K562 (cell line): ENCODE results near the gene SPAG17. TPM values are rescaled to one million over a fixed set of nuclear protein-coding genes. Genes with fewer than 3 reads are reported as not detected.

Source experiments
- ATAC-seq: fragments of 200-7000 bp; cut with Tn5 transposase; 3 replicates; pipeline ENCODE4 v1.9.1; 2020; ENCODE audit warnings: moderate library complexity
- BruUV-seq: library from RNA; stranded (reverse); fragments of 400-500 nt; replicated peaks from 2 replicates; lab custom pipeline; 2021; lab: Mats Ljungman, UMichigan
- CTCF ChIA-PET: fragments of 300-600 bp; formaldehyde crosslinking; extraction: SDS; loops from one replicate; lab custom pipeline; 2021; ENCODE audit warnings: low intra/inter-chr PET ratio; lab: Yijun Ruan, JAX
- POLR2A ChIA-PET: fragments of 300-600, 350-650 bp; sonication (Branson Sonifier 250); formaldehyde crosslinking; extraction: SDS; loops from one replicate; lab custom pipeline; 2021; ENCODE audit warnings: antibody characterized with exemption, inconsistent platforms; lab: Yijun Ruan, JAX
- DNase-seq, 4 experiments: peaks; one replicate each; pipeline versions ENCODE4 v3.0.0 to v3.0.0-alpha.2; 2011 to 2018; ENCODE audit warnings: low spot score in 3 of 4, mixed read lengths in 3 of 4; ENCODE audit errors: extremely low read depth in 1 of 4
- FAIRE-seq: peaks from 2 replicates; lab custom pipeline; 2011; peaks lifted over from hg19 to GRCh38; lab: Jason Lieb, UNC
- H2AFZ ChIP-seq: 2 replicates; pipeline ENCODE4 v1.6.0; 2011; ENCODE audit warnings: low read depth, low read length, control low read depth, inconsistent platforms
- H3K27ac ChIP-seq: fragments of 200-600 bp; 3 replicates; pipeline ENCODE4 v1.8.0; 2011; ENCODE audit warnings: low read depth, mild to moderate bottlenecking, control low read depth, inconsistent platforms, low read length, moderate library complexity, mixed read lengths; ENCODE audit errors: extremely low read depth
- H3K27me3 ChIP-seq, 2 experiments: fragments of 300-600 bp in 1 of 2; 2 replicates in 1 of 2; 3 replicates in 1 of 2; pipeline versions ENCODE4 v1.6.0 to v1.8.0; 2011; ENCODE audit warnings: inconsistent platforms in 2 of 2, low read length in 2 of 2, mild to moderate bottlenecking in 1 of 2, mixed read lengths in 1 of 2, moderate library complexity in 1 of 2; ENCODE audit not compliant: control insufficient read depth in 2 of 2, insufficient read depth in 2 of 2
- H3K36me3 ChIP-seq: fragments of 300-600 bp; 3 replicates; pipeline ENCODE4 v1.8.0; 2011; ENCODE audit warnings: mild to moderate bottlenecking, low read length, inconsistent platforms; ENCODE audit not compliant: control insufficient read depth, insufficient read depth
- H3K4me1 ChIP-seq, 2 experiments: fragments of 200-600 bp in 1 of 2; replicated peaks in 1 of 2; 2 replicates in 1 of 2; 3 replicates in 1 of 2; pipeline versions ENCODE4 v1.5.1 to v1.8.0; 2011; ENCODE audit warnings: inconsistent platforms in 2 of 2, low read length in 2 of 2, mild to moderate bottlenecking in 1 of 2, mixed read lengths in 1 of 2, moderate library complexity in 1 of 2; ENCODE audit not compliant: control insufficient read depth in 2 of 2, insufficient read depth in 2 of 2
- H3K4me2 ChIP-seq: 2 replicates; pipeline ENCODE4 v1.6.1; 2011; ENCODE audit warnings: low read length, control low read depth, inconsistent platforms, mixed read lengths; ENCODE audit not compliant: insufficient read depth
- H3K4me3 ChIP-seq: fragments of 200-600 bp; sonication (generic), shearing (Covaris generic); 2 replicates; pipeline ENCODE4 v1.5.1; 2016; ENCODE audit warnings: control low read depth, inconsistent platforms
- H3K79me2 ChIP-seq: fragments of 200-600 bp; 3 replicates; pipeline ENCODE4 v1.8.0; 2011; ENCODE audit warnings: low read length, inconsistent platforms; ENCODE audit not compliant: control insufficient read depth, insufficient read depth
- H3K9ac ChIP-seq, 2 experiments: 2 replicates each; pipeline versions ENCODE4 v1.6.0 to v1.6.1; 2011; ENCODE audit warnings: low read depth in 2 of 2, low read length in 2 of 2, control low read depth in 1 of 2, inconsistent platforms in 1 of 2, mild to moderate bottlenecking in 1 of 2, mixed read lengths in 1 of 2; ENCODE audit not compliant: insufficient read depth in 1 of 2
- H3K9me1 ChIP-seq: one replicate; pipeline ENCODE4 v1.6.0; 2011; ENCODE audit warnings: inconsistent platforms, mild to moderate bottlenecking, low read length, moderate library complexity; ENCODE audit not compliant: control insufficient read depth, insufficient read depth
- H3K9me3 ChIP-seq: replicated peaks from 2 replicates; pipeline ENCODE4 v1.5.1; 2011; ENCODE audit warnings: low read depth, low read length, inconsistent platforms; ENCODE audit not compliant: control insufficient read depth, insufficient read depth
- H4K20me1 ChIP-seq: replicated peaks from 2 replicates; pipeline ENCODE4 v1.6.1; 2011; ENCODE audit warnings: low read length, inconsistent platforms, mixed read lengths; ENCODE audit not compliant: control insufficient read depth, insufficient read depth
- CHD2 ChIP-seq: IDR thresholded peaks from 2 replicates; pipeline ENCODE4 v1.6.1; 2011; ENCODE audit warnings: low read depth, low read length
- FOXP1 ChIP-seq: sonication (generic); formaldehyde crosslinking; IDR thresholded peaks from 2 replicates; pipeline ENCODE4 v1.8.0; 2022; ENCODE audit warnings: mild to moderate bottlenecking, missing genetic modification reagents
- HIVEP1 ChIP-seq: fragments of 250-450 bp; sonication (Bioruptor Pico); IDR thresholded peaks from 2 replicates; pipeline ENCODE4 v1.4.0; 2020; ENCODE audit warnings: mild to moderate bottlenecking
- HOXB6 ChIP-seq: fragments of 250-450 bp; sonication (Bioruptor Pico); IDR thresholded peaks from 2 replicates; pipeline ENCODE4 v1.5.1; 2022; ENCODE audit warnings: mild to moderate bottlenecking, borderline replicate concordance
- NELFE ChIP-seq: IDR thresholded peaks from 2 replicates; pipeline ENCODE4 v1.6.1; 2011; ENCODE audit warnings: mild to moderate bottlenecking; ENCODE audit not compliant: insufficient read depth, insufficient read length
- NEUROD1 ChIP-seq: fragments of 150-350 bp; IDR thresholded peaks from 2 replicates; pipeline ENCODE4 v1.6.1; 2014; ENCODE audit warnings: borderline replicate concordance, low read length, low read depth; ENCODE audit not compliant: partially characterized antibody
- SETDB1 ChIP-seq: IDR thresholded peaks from one replicate; pipeline ENCODE4 v1.6.1; 2012; ENCODE audit warnings: low read length, control low read depth, inconsistent platforms
- ZC3H4 ChIP-seq: sonication (generic); formaldehyde crosslinking; IDR thresholded peaks from 2 replicates; pipeline ENCODE4 v1.9.0; 2021; ENCODE audit warnings: missing genetic modification reagents, borderline replicate concordance
- ZFX ChIP-seq: sonication (generic); formaldehyde crosslinking; IDR thresholded peaks from 2 replicates; pipeline ENCODE4 v1.8.0; 2022; ENCODE audit warnings: mild to moderate bottlenecking, missing genetic modification reagents, moderate library complexity
- ZNF445 ChIP-seq: fragments of 250-450 bp; sonication (Bioruptor Pico); IDR thresholded peaks from 2 replicates; pipeline ENCODE4 v1.4.0; 2020; ENCODE audit warnings: low read depth, mild to moderate bottlenecking, moderate library complexity
- WGBS: fragments of 100-300 bp; shearing (Covaris generic); methylation state at CpG from one replicate; pipeline ENCODE4 v1.1.6; 2016; ENCODE audit warnings: low coverage, mixed read lengths; ENCODE audit not compliant: insufficient coverage; ENCODE audit errors: missing lambda C conversion rate; 5-methylcytosine and 5-hydroxymethylcytosine counted together
- in situ Hi-C: fragments of 300-500 bp; cut with MboI; formaldehyde crosslinking; loops from 4 replicates; pipeline ENCODE4 v1.15.0; 2018; ENCODE audit warnings: inconsistent platforms, mixed read lengths
- intact Hi-C: fragments of 100-400 bp; cut with micrococcal nuclease; formaldehyde crosslinking; loops from 2 replicates; pipeline ENCODE4 v1.14.2; 2022
- polyA plus RNA-seq, 8 experiments: library from polyadenylated mRNA; depleted of rRNA in 4 of 8; stranded (reverse) in 5 of 8; unstranded in 3 of 8; fragments of >200 nt; fragmentation: Nextera tagmentation in 2 of 8; fragmentation: Illumina TruSeq in 1 of 8; extraction: Ambion mirVana in 2 of 8; extraction: Trizol in 1 of 8; gene quantifications; 2 replicates each; pipeline versions ENCODE4 v1.2.1 to v1.2.3, GENCODE V29; 2011 to 2014; ENCODE audit warnings: inconsistent platforms in 1 of 8, missing spikeins in 1 of 8
- total RNA-seq, 7 experiments: library from RNA; depleted of rRNA in 6 of 7; stranded (reverse); fragments of >200 nt in 6 of 7; fragmentation: Illumina TruSeq in 2 of 7; extraction: Trizol in 2 of 7; gene quantifications; 2 replicates each; pipeline versions ENCODE4 v1.2.1 to v1.2.3, GENCODE V29; 2011 to 2021; ENCODE audit warnings: low replicate concordance in 1 of 7
- TF ChIP-seq, protein P1 (sequence below): fragments of 450-650 bp; IDR thresholded peaks from 2 replicates; pipeline ENCODE4 v1.6.1; 2017; ENCODE audit warnings: antibody characterized with exemption
- TF ChIP-seq, protein P2 (sequence below): IDR thresholded peaks from 2 replicates; pipeline ENCODE4 v1.6.1; 2011; ENCODE audit not compliant: insufficient read length; ENCODE audit errors: extremely low read depth
- TF ChIP-seq, protein P3 (sequence below): fragments of 200-800 bp; sonication (Bioruptor generic); IDR thresholded peaks from 2 replicates; pipeline ENCODE4 v1.6.1; 2017; ENCODE audit warnings: missing genetic modification characterization, missing compliant biosample characterization

SPAG17 gene
- total and polyA plus RNA-seq, 9 of the 15 experiments (the other 6 are each of a cell fraction or from before 2014, with no cell fraction given) = 0.07 to 2.1 (median 1.5) TPM

DNA sequence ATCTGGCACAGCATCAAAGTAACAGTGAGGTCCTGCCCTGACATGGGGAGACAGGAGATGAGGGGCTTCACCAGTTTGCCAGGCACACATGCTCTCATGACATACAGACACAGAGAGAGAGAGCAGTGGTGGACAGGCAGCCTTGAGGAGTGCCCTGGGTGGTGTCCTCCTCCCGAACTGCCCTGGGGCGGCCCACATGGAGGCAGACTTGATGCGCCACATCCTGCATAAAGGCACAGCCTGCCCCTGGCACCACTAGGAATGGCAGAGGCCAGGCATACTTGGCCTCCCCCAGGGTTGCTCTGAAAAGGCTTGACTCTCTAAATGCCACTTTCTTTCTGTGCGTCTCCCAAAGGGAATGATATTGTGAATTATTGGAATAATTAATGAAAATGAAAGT is 67.5 kb downstream of the SPAG17 start:
- no peaks in the 10 kb centered on the region for H3K9me3 ChIP-seq
- H3K79me2 ChIP-seq = no peaks in the 10 kb centered on the region
- H3K9ac ChIP-seq = no peak overlapping the region
- H3K36me3 ChIP-seq = no peaks in the 10 kb centered on the region
- ChIA-PET CTCF (no interaction called here), POLR2A (no interaction called here)
- TF ChIP-seq, protein P1, sequence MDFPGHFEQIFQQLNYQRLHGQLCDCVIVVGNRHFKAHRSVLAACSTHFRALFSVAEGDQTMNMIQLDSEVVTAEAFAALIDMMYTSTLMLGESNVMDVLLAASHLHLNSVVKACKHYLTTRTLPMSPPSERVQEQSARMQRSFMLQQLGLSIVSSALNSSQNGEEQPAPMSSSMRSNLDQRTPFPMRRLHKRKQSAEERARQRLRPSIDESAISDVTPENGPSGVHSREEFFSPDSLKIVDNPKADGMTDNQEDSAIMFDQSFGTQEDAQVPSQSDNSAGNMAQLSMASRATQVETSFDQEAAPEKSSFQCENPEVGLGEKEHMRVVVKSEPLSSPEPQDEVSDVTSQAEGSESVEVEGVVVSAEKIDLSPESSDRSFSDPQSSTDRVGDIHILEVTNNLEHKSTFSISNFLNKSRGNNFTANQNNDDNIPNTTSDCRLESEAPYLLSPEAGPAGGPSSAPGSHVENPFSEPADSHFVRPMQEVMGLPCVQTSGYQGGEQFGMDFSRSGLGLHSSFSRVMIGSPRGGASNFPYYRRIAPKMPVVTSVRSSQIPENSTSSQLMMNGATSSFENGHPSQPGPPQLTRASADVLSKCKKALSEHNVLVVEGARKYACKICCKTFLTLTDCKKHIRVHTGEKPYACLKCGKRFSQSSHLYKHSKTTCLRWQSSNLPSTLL = no peak
- TF ChIP-seq, protein P2, sequence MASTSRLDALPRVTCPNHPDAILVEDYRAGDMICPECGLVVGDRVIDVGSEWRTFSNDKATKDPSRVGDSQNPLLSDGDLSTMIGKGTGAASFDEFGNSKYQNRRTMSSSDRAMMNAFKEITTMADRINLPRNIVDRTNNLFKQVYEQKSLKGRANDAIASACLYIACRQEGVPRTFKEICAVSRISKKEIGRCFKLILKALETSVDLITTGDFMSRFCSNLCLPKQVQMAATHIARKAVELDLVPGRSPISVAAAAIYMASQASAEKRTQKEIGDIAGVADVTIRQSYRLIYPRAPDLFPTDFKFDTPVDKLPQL = no peak
- TF ChIP-seq HOXB6 (CRISPR knock-in tag) (no peak), SETDB1 (no peak), CHD2 (no peak), ZNF445 (CRISPR knock-in tag) (no peak), FOXP1 (no peak), HIVEP1 (CRISPR knock-in tag) (no peak), ZFX (CRISPR knock-in tag) (no peak), ZC3H4 (no peak), NELFE (no peak), NEUROD1 (no peak)
- TF ChIP-seq, protein P3, sequence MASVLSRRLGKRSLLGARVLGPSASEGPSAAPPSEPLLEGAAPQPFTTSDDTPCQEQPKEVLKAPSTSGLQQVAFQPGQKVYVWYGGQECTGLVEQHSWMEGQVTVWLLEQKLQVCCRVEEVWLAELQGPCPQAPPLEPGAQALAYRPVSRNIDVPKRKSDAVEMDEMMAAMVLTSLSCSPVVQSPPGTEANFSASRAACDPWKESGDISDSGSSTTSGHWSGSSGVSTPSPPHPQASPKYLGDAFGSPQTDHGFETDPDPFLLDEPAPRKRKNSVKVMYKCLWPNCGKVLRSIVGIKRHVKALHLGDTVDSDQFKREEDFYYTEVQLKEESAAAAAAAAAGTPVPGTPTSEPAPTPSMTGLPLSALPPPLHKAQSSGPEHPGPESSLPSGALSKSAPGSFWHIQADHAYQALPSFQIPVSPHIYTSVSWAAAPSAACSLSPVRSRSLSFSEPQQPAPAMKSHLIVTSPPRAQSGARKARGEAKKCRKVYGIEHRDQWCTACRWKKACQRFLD (CRISPR knock-in tag) = no peak
- no peak for DNase-seq
- no peaks in the 10 kb centered on the region for H4K20me1 ChIP-seq
- ATAC-seq = no peak
- H3K9me1 ChIP-seq = no peaks in the 10 kb centered on the region
- in situ Hi-C loops = no loop called here
- WGBS = 0% methylated on average over 4 of the region's 4 CpGs
- no TSS peak for BruUV-seq
- H3K4me1 ChIP-seq = no peaks in the 10 kb centered on the region
- peaks cover 0 to 3% of the 10 kb centered on the region in 2 experiments; a peak in 1 of 5 replicates for H3K27me3 ChIP-seq
- H3K4me2 ChIP-seq = no peak overlapping the region
- no peak for FAIRE-seq
- no peak overlapping the region for H3K4me3 ChIP-seq
- intact Hi-C loops = no loop called here
- H2AFZ ChIP-seq = no peak overlapping the region
- no peak overlapping the region for H3K27ac ChIP-seq
